ENCODE measurements around the gene ITGA5.

GRCh38 chr12:54395545-54395944, 23.5 kb downstream of the ITGA5 start:
- TF ChIP-seq CTCF (IDR thresholded peaks at IDR 0.05 in 8 of 11, conservative IDR thresholded peaks at IDR 0.05 in 3 of 11) (no peak), POLR2AphosphoS5 (IDR thresholded peaks at IDR 0.05) (no peak)

Data from spleen (tissue), 7 donors.